ENCODE results near the gene SLIT3.

The SLIT3 gene

GRCh38 chr5:169070413-169070812 lies 230.5 kb downstream of the SLIT3 start:
- no peaks in the 10 kb centered on the region for H3K36me3 ChIP-seq (ENCODE audit: insufficient read depth, low read length)
- H3K9me3 ChIP-seq (ENCODE audit: insufficient read depth, low read depth, low read length) = no peaks in the 10 kb centered on the region
- H3K4me1 ChIP-seq (ENCODE audit: insufficient read depth, low read length) = peaks cover 15% of the 10 kb centered on the region
- no peaks in the 10 kb centered on the region; the same call in 1 of the 2 replicates for H3K27me3 ChIP-seq (ENCODE audit: insufficient read depth, low read length)
- WGBS = 95% methylated on average over 4 of the region's 4 CpGs
- H3K4me3 ChIP-seq (ENCODE audit: low read length) = no peak overlapping the region
- no peak overlapping the region for H3K9ac ChIP-seq (ENCODE audit: low read depth, low read length)
- no peak overlapping the region for H3K27ac ChIP-seq (ENCODE audit: low read depth, low read length)

GRCh38 chr5:169067751-169068173 lies 233.2 kb downstream of the SLIT3 start:
- no peaks in the 10 kb centered on the region for H3K9me3 ChIP-seq (ENCODE audit: insufficient read depth, low read depth, low read length)
- H3K36me3 ChIP-seq (ENCODE audit: insufficient read depth, low read length) = no peaks in the 10 kb centered on the region
- H3K27ac ChIP-seq (ENCODE audit: low read depth, low read length) = no peak overlapping the region
- H3K9ac ChIP-seq (ENCODE audit: low read depth, low read length) = no peak overlapping the region
- peaks cover 33% of the 10 kb centered on the region for H3K4me1 ChIP-seq (ENCODE audit: insufficient read depth, low read length)
- H3K27me3 ChIP-seq (ENCODE audit: insufficient read depth, low read length) = peaks cover 5% of the 10 kb centered on the region
- 100% methylated on average over 2 of the region's 2 CpGs for WGBS
- no peak overlapping the region for H3K4me3 ChIP-seq (ENCODE audit: low read length)

- 88% methylated on average over 5 of the region's 5 CpGs for WGBS
- Histone ChIP-seq H3K9me3 (ENCODE audit: insufficient read depth, low read depth, low read length) (no peaks in the 10 kb centered on the region), H3K9ac (ENCODE audit: low read depth, low read length) (no peak overlapping the region), H3K36me3 (ENCODE audit: insufficient read depth, low read length) (no peaks in the 10 kb centered on the region), H3K27ac (ENCODE audit: low read depth, low read length) (no peak overlapping the region), H3K4me1 (ENCODE audit: insufficient read depth, low read length) (peaks cover 35% of the 10 kb centered on the region), H3K27me3 (ENCODE audit: insufficient read depth, low read length) (peaks cover 5% of the 10 kb centered on the region), H3K4me3 (ENCODE audit: low read length) (no peak overlapping the region)
Observed at GRCh38 chr5:169065400-169065799, 235.5 kb downstream of the SLIT3 start.

- H3K4me1 ChIP-seq (ENCODE audit: insufficient read depth, low read length) = peaks cover 35% of the 10 kb centered on the region
- H3K36me3 ChIP-seq (ENCODE audit: insufficient read depth, low read length) = no peaks in the 10 kb centered on the region
- WGBS = 85% methylated on average over 3 of the region's 3 CpGs
- H3K27ac ChIP-seq (ENCODE audit: low read depth, low read length) = no peak overlapping the region
- H3K27me3 ChIP-seq (ENCODE audit: insufficient read depth, low read length) = peaks cover 5% of the 10 kb centered on the region; the same call in 1 of the 2 replicates
- H3K9me3 ChIP-seq (ENCODE audit: insufficient read depth, low read depth, low read length) = no peaks in the 10 kb centered on the region
- H3K9ac ChIP-seq (ENCODE audit: low read depth, low read length) = no peak overlapping the region
- H3K4me3 ChIP-seq (ENCODE audit: low read length) = no peak overlapping the region
Observed at GRCh38 chr5:169064093-169064492, 236.8 kb downstream of the SLIT3 start.

- WGBS = 45% methylated on average over 12 of the region's 12 CpGs
- Histone ChIP-seq H3K4me1 (ENCODE audit: insufficient read depth, low read length) (peaks cover 35% of the 10 kb centered on the region), H3K4me3 (ENCODE audit: low read length) (no peak overlapping the region), H3K27ac (ENCODE audit: low read depth, low read length) (no peak overlapping the region), H3K9ac (ENCODE audit: low read depth, low read length) (no peak overlapping the region), H3K9me3 (ENCODE audit: insufficient read depth, low read depth, low read length) (no peaks in the 10 kb centered on the region), H3K36me3 (ENCODE audit: insufficient read depth, low read length) (no peaks in the 10 kb centered on the region), H3K27me3 (ENCODE audit: insufficient read depth, low read length) (peaks cover 5% of the 10 kb centered on the region; the same call in 1 of the 2 replicates)
Observed at GRCh38 chr5:169063316-169063953, 237.5 kb downstream of the SLIT3 start.

GRCh38 chr5:169062690-169063089 lies 238.2 kb downstream of the SLIT3 start:
- Histone ChIP-seq H3K36me3 (ENCODE audit: insufficient read depth, low read length) (no peaks in the 10 kb centered on the region), H3K27me3 (ENCODE audit: insufficient read depth, low read length) (peaks cover 5% of the 10 kb centered on the region; the same call in 1 of the 2 replicates)
- WGBS = 78% methylated on average over 2 of the region's 2 CpGs

GRCh38 chr5:169054506-169054905 lies 246.4 kb downstream of the SLIT3 start:
- Histone ChIP-seq H3K9ac (ENCODE audit: low read depth, low read length) (no peak overlapping the region), H3K27me3 (ENCODE audit: insufficient read depth, low read length) (no peaks in the 10 kb centered on the region), H3K4me1 (ENCODE audit: insufficient read depth, low read length) (peaks cover 13% of the 10 kb centered on the region; the same call in 1 of the 2 replicates), H3K9me3 (ENCODE audit: insufficient read depth, low read depth, low read length) (no peaks in the 10 kb centered on the region), H3K4me3 (ENCODE audit: low read length) (no peak overlapping the region), H3K36me3 (ENCODE audit: insufficient read depth, low read length) (no peaks in the 10 kb centered on the region), H3K27ac (ENCODE audit: low read depth, low read length) (no peak overlapping the region)
- 94% methylated on average over 8 of the region's 8 CpGs for WGBS

More at GRCh38 chr5:169062690-169063089, 238.2 kb downstream of the SLIT3 start:
- no peak overlapping the region for H3K27ac ChIP-seq (ENCODE audit: low read depth, low read length)
- no peak overlapping the region for H3K4me3 ChIP-seq (ENCODE audit: low read length)
- H3K4me1 ChIP-seq (ENCODE audit: insufficient read depth, low read length) = peaks cover 35% of the 10 kb centered on the region
- H3K9ac ChIP-seq (ENCODE audit: low read depth, low read length) = no peak overlapping the region
- no peaks in the 10 kb centered on the region for H3K9me3 ChIP-seq (ENCODE audit: insufficient read depth, low read depth, low read length)

- H3K27me3 ChIP-seq (ENCODE audit: insufficient read depth, low read length) = no peaks in the 10 kb centered on the region
- H3K36me3 ChIP-seq (ENCODE audit: insufficient read depth, low read length) = no peaks in the 10 kb centered on the region
- 80% methylated on average over 2 of the region's 3 CpGs for WGBS
- H3K9ac ChIP-seq (ENCODE audit: low read depth, low read length) = no peak overlapping the region
- no peak overlapping the region for H3K4me3 ChIP-seq (ENCODE audit: low read length)
- H3K4me1 ChIP-seq (ENCODE audit: insufficient read depth, low read length) = peaks cover 24% of the 10 kb centered on the region; the same call in 1 of the 2 replicates
- no peaks in the 10 kb centered on the region for H3K9me3 ChIP-seq (ENCODE audit: insufficient read depth, low read depth, low read length)
- H3K27ac ChIP-seq (ENCODE audit: low read depth, low read length) = no peak overlapping the region
Observed at GRCh38 chr5:169052207-169052606, 248.7 kb downstream of the SLIT3 start.

- Histone ChIP-seq H3K4me1 (ENCODE audit: insufficient read depth, low read length) (peaks cover 24% of the 10 kb centered on the region; the same call in 1 of the 2 replicates), H3K4me3 (ENCODE audit: low read length) (no peak overlapping the region), H3K9ac (ENCODE audit: low read depth, low read length) (no peak overlapping the region), H3K27me3 (ENCODE audit: insufficient read depth, low read length) (no peaks in the 10 kb centered on the region), H3K9me3 (ENCODE audit: insufficient read depth, low read depth, low read length) (no peaks in the 10 kb centered on the region), H3K27ac (ENCODE audit: low read depth, low read length) (no peak overlapping the region), H3K36me3 (ENCODE audit: insufficient read depth, low read length) (no peaks in the 10 kb centered on the region)
Observed at GRCh38 chr5:169051351-169051750, 249.6 kb downstream of the SLIT3 start.

GRCh38 chr5:169050636-169051035 lies 250.3 kb downstream of the SLIT3 start:
- H3K9ac ChIP-seq (ENCODE audit: low read depth, low read length) = no peak overlapping the region
- WGBS = 97% methylated on average over 10 of the region's 10 CpGs

GRCh38 chr5:169050146-169050571 lies 250.8 kb downstream of the SLIT3 start:
- Histone ChIP-seq H3K27me3 (ENCODE audit: insufficient read depth, low read length) (no peaks in the 10 kb centered on the region), H3K9ac (ENCODE audit: low read depth, low read length) (no peak overlapping the region), H3K9me3 (ENCODE audit: insufficient read depth, low read depth, low read length) (no peaks in the 10 kb centered on the region), H3K27ac (ENCODE audit: low read depth, low read length) (no peak overlapping the region), H3K36me3 (ENCODE audit: insufficient read depth, low read length) (no peaks in the 10 kb centered on the region), H3K4me1 (ENCODE audit: insufficient read depth, low read length) (peaks cover 24% of the 10 kb centered on the region; the same call in 1 of the 2 replicates), H3K4me3 (ENCODE audit: low read length) (no peak overlapping the region)
- 93% methylated on average over 2 of the region's 2 CpGs for WGBS

More at GRCh38 chr5:169050636-169051035, 250.3 kb downstream of the SLIT3 start:
- Histone ChIP-seq H3K27me3 (ENCODE audit: insufficient read depth, low read length) (no peaks in the 10 kb centered on the region), H3K9me3 (ENCODE audit: insufficient read depth, low read depth, low read length) (no peaks in the 10 kb centered on the region), H3K27ac (ENCODE audit: low read depth, low read length) (no peak overlapping the region), H3K4me3 (ENCODE audit: low read length) (no peak overlapping the region), H3K36me3 (ENCODE audit: insufficient read depth, low read length) (no peaks in the 10 kb centered on the region), H3K4me1 (ENCODE audit: insufficient read depth, low read length) (peaks cover 24% of the 10 kb centered on the region; the same call in 1 of the 2 replicates)
